Measurements from ENCODE around the gene FXYD1.

FXYD1 gene

DNA sequence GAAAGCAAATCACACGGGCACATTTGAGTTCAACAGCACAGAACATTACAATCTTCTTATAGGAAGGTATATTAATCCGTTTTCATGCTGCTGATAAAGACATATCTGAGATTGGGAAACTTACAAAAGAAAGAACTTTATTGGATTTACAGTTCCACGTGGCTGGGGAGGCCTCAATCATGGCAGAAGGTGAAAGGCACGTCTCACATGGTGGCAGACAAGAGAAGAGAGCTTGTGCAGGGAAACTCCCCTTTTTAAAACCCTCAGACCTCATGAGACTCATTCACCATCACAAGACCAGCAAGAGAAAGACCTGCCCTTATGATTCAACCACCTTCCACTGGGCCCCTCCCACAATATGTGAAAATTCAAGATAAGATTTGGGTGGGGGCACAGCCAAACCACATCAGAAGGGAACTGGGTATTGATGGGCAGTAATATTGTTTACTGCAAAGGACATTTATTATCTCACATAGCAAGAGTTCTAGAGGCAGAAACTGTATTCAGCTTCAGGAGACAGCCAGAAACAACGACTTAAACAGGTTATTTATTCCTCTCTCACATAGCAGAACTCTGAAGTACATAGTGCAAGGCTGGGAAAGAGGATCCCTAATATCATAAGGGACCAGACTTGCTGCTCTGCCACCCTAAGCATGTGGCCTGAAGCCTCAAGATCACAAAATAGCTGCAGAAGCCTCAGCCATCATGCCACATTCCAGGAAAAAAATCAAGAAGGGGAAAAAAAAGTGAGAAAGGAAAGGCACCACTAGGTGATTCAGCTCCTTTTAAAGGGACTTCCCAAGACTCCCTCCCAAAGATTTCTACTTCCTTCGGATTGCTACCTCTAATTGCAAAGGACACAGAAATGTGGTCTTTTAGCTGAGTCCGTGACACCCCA is 39.0 kb downstream of the FXYD1 start:
- TF ChIP-seq NFIC (IDR thresholded peaks at IDR 0.05) (no peak), ZBTB7A (IDR thresholded peaks at IDR 0.05; ENCODE audit: low read depth) (no peak), CEBPB (IDR thresholded peaks at IDR 0.05) (no peak), EGR1 (IDR thresholded peaks at IDR 0.05) (no peak), TCF12 (IDR thresholded peaks at IDR 0.05; ENCODE audit: low read depth) (no peak)
- TF ChIP-seq, protein P1, sequence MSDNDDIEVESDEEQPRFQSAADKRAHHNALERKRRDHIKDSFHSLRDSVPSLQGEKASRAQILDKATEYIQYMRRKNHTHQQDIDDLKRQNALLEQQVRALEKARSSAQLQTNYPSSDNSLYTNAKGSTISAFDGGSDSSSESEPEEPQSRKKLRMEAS (IDR thresholded peaks at IDR 0.05): no peak
- TF ChIP-seq, protein P2, sequence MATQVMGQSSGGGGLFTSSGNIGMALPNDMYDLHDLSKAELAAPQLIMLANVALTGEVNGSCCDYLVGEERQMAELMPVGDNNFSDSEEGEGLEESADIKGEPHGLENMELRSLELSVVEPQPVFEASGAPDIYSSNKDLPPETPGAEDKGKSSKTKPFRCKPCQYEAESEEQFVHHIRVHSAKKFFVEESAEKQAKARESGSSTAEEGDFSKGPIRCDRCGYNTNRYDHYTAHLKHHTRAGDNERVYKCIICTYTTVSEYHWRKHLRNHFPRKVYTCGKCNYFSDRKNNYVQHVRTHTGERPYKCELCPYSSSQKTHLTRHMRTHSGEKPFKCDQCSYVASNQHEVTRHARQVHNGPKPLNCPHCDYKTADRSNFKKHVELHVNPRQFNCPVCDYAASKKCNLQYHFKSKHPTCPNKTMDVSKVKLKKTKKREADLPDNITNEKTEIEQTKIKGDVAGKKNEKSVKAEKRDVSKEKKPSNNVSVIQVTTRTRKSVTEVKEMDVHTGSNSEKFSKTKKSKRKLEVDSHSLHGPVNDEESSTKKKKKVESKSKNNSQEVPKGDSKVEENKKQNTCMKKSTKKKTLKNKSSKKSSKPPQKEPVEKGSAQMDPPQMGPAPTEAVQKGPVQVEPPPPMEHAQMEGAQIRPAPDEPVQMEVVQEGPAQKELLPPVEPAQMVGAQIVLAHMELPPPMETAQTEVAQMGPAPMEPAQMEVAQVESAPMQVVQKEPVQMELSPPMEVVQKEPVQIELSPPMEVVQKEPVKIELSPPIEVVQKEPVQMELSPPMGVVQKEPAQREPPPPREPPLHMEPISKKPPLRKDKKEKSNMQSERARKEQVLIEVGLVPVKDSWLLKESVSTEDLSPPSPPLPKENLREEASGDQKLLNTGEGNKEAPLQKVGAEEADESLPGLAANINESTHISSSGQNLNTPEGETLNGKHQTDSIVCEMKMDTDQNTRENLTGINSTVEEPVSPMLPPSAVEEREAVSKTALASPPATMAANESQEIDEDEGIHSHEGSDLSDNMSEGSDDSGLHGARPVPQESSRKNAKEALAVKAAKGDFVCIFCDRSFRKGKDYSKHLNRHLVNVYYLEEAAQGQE (IDR thresholded peaks at IDR 0.05; ENCODE audit: low read depth): no peak

DNA sequence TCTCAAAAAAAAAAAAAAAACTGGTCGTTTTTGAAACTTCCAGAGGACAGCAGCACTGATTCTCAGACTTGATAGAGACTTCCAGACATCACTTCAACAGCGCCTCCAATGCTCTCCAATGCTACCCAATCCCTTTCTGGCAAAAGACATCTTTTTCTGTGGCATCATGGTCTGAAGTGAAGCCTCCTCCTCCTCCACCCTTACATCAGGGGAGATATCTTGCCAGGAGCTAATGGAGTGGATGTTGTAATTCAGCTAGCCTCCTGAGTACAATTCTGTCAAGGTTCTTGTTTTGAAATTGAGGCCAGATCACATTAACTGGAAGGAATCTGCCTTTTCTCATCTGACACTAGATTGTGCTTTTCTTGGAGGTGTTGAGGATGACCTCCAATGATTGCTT is 40.1 kb downstream of the FXYD1 start:
- TF ChIP-seq CEBPB (IDR thresholded peaks at IDR 0.05): no peak
- no peak for TF ChIP-seq TAF1 (IDR thresholded peaks at IDR 0.05; ENCODE audit: low read depth)
- no peak for TF ChIP-seq FOXM1 (IDR thresholded peaks at IDR 0.05; ENCODE audit: borderline replicate concordance, low read depth)
- TF ChIP-seq TCF12 (IDR thresholded peaks at IDR 0.05; ENCODE audit: low read depth): no peak
- TF ChIP-seq ZBTB7A (IDR thresholded peaks at IDR 0.05; ENCODE audit: low read depth): no peak
- no peak for TF ChIP-seq TEAD4 (IDR thresholded peaks at IDR 0.05)
- TF ChIP-seq EP300 (IDR thresholded peaks at IDR 0.05; ENCODE audit: borderline replicate concordance): no peak
- TF ChIP-seq, protein P2 (IDR thresholded peaks at IDR 0.05; ENCODE audit: low read depth): no peak
- no peak for TF ChIP-seq RAD21 (IDR thresholded peaks at IDR 0.05; ENCODE audit: low read depth)
- TF ChIP-seq, protein P1 (IDR thresholded peaks at IDR 0.05): no peak
- no peak for TF ChIP-seq CREB1 (IDR thresholded peaks at IDR 0.05; ENCODE audit: low read depth)
- TF ChIP-seq YY1 (IDR thresholded peaks at IDR 0.05; ENCODE audit: low read depth): no peak
- no peak for TF ChIP-seq EGR1 (IDR thresholded peaks at IDR 0.05)
- TF ChIP-seq NFIC (IDR thresholded peaks at IDR 0.05): no peak
- TF ChIP-seq, protein P3, sequence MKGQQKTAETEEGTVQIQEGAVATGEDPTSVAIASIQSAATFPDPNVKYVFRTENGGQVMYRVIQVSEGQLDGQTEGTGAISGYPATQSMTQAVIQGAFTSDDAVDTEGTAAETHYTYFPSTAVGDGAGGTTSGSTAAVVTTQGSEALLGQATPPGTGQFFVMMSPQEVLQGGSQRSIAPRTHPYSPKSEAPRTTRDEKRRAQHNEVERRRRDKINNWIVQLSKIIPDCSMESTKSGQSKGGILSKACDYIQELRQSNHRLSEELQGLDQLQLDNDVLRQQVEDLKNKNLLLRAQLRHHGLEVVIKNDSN (IDR thresholded peaks at IDR 0.05): no peak

DNA sequence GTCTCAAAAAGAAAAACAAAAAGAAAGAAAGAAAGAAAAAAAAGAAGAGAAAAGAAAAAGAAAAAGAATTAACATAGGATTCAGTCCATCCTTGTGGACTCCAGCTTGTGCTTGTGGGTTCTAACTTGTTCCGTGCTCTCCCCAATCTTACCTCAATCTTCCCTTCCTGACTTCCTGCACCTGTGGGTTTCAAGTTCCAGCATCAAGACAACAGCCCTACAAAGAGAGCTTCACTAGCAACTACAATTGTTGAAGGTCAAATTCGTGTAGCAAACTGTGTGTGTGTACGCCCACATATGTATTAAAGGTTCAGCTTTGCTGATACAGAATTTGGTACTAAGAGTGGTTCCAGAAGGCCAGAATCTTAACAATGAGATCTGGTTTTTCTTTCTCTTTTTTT is 41.2 kb downstream of the FXYD1 start:
- TF ChIP-seq, protein P1 (IDR thresholded peaks at IDR 0.05): no peak
- TF ChIP-seq, protein P2 (IDR thresholded peaks at IDR 0.05; ENCODE audit: low read depth): no peak
- TF ChIP-seq ZBTB7A (IDR thresholded peaks at IDR 0.05; ENCODE audit: low read depth) (no peak), TCF12 (IDR thresholded peaks at IDR 0.05; ENCODE audit: low read depth) (no peak), FOXM1 (IDR thresholded peaks at IDR 0.05; ENCODE audit: borderline replicate concordance, low read depth) (no peak), TEAD4 (IDR thresholded peaks at IDR 0.05) (no peak), YY1 (IDR thresholded peaks at IDR 0.05; ENCODE audit: low read depth) (no peak), EP300 (IDR thresholded peaks at IDR 0.05; ENCODE audit: borderline replicate concordance) (no peak), RAD21 (IDR thresholded peaks at IDR 0.05; ENCODE audit: low read depth) (no peak)
- TF ChIP-seq, protein P3 (IDR thresholded peaks at IDR 0.05): no peak

DNA sequence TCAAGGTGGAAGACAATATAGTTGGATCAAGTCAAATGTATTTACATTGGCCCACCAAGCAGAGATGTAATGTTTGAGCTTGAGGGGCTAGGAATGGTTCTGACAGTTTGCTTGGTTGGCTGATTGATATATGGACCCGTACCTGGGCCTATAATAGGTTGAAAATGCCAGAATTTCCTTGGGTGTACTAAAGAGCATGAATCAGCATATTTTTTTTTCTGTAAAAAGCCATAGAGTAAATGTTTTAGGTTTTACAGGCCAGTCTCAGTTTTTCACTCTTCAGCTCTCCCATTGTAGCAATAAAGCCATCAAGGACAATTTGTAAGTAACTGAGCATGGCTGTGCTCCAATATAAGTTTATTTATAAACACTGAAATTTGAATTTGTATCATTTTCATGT is 42.8 kb downstream of the FXYD1 start:
- TF ChIP-seq YY1 (IDR thresholded peaks at IDR 0.05; ENCODE audit: low read depth): no peak
- TF ChIP-seq RAD21 (IDR thresholded peaks at IDR 0.05; ENCODE audit: low read depth): no peak
